NCI-H69 (cell line): ENCODE results near the gene EHD1.

Source experiments
- DNase-seq: peaks from one replicate; lab custom pipeline; 2025; lab: John Stamatoyannopoulos, UW

The EHD1 gene

GRCh38 chr11:64842851-64843685 is 35.4 kb downstream of the EHD1 start:
- peak; percentile 88 for DNase-seq

GRCh38 chr11:64842366-64842759 is 36.1 kb downstream of the EHD1 start:
- DNase-seq = peak; percentile 35

GRCh38 chr11:64841592-64842365 is 36.6 kb downstream of the EHD1 start:
- DNase-seq = no peak

GRCh38 chr11:64839887-64840782 is 38.3 kb downstream of the EHD1 start:
- no peak for DNase-seq

GRCh38 chr11:64839335-64839734 is 39.1 kb downstream of the EHD1 start:
- no peak for DNase-seq

- no peak for DNase-seq
Measured at GRCh38 chr11:64838600-64839334, 39.7 kb downstream of the EHD1 start.

- DNase-seq = no peak
Measured at GRCh38 chr11:64837887-64838351, 40.5 kb downstream of the EHD1 start.

- DNase-seq = no peak
Measured at GRCh38 chr11:64836448-64837072, 41.9 kb downstream of the EHD1 start.

GRCh38 chr11:64835616-64836447 is 42.6 kb downstream of the EHD1 start:
- DNase-seq = no peak

- no peak for DNase-seq
Measured at GRCh38 chr11:64834723-64835615, 43.5 kb downstream of the EHD1 start.

- DNase-seq = no peak
Measured at GRCh38 chr11:64834031-64834722, 44.2 kb downstream of the EHD1 start.

- no peak for DNase-seq
Measured at GRCh38 chr11:64833509-64833908, 44.9 kb downstream of the EHD1 start.

- no peak for DNase-seq
Measured at GRCh38 chr11:64833198-64833502, 45.3 kb downstream of the EHD1 start.

- DNase-seq = no peak
Measured at GRCh38 chr11:64832467-64833197, 45.8 kb downstream of the EHD1 start.

GRCh38 chr11:64831411-64831891 is 47.0 kb downstream of the EHD1 start:
- DNase-seq = no peak

GRCh38 chr11:64829536-64830251 is 48.7 kb downstream of the EHD1 start:
- DNase-seq = no peak

GRCh38 chr11:64827451-64827839 is 51.0 kb downstream of the EHD1 start:
- no peak for DNase-seq
